ENCODE results near the gene DPP10.

GRCh38 chr2:114786901-114787300 lies 344.5 kb downstream of the DPP10 start:
- no peak for TF ChIP-seq TCF7L2 (IDR thresholded peaks at IDR 0.05; ENCODE audit: low read depth, low read length)
- no peak for TF ChIP-seq SIN3A (IDR thresholded peaks at IDR 0.05; ENCODE audit: borderline replicate concordance, insufficient read depth, low read depth, low read length)
- TF ChIP-seq CTCF (IDR thresholded peaks at IDR 0.05) = no peak
- TF ChIP-seq REST (IDR thresholded peaks at IDR 0.05; ENCODE audit: insufficient read depth in 1 of 2, low read depth in 2 of 2, low read length in 1 of 2) = no peak
